Measurements from ENCODE around the gene ELFN1. TPM values are rescaled to one million over a fixed set of nuclear protein-coding genes. Genes with fewer than 3 reads are reported as not detected.

The ELFN1 gene
- total and polyA plus RNA-seq, 12 donors, result 0.05 to 2.8 (median 0.86) TPM

DNA sequence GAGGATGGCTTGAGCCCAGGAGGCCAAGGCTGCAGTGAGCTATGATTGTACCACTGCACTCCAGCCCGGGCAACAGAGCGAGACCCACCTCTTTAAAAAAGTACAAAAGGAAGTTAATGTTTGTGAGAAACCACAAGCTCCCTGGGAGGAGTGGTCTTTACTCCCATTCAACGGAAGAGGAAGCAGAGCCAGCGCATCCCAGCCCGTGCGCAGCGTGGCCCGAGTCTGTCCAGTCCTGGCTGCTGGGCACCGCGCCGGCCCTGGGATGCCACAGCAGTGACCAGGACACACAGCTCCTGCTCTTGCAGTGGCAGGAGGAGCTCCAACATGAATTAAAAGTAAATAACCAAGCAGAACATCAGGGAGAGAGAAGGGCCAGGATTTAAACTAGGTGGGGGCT lies 68.4 kb downstream of the ELFN1 start:
- Histone ChIP-seq H3K4me3 (no peak overlapping the region), H3K27ac (no peak overlapping the region), H3K36me3 (replicated peaks in 1 of 2) (no peaks in the 10 kb centered on the region), H3K9me3 (replicated peaks in 1 of 3) (no peaks in the 10 kb centered on the region), H3K27me3 (no peaks in the 10 kb centered on the region), H3K4me1 (replicated peaks in 1 of 2) (peaks cover 0 to 6% of the 10 kb centered on the region in 2 donors)
- TF ChIP-seq, protein P1, sequence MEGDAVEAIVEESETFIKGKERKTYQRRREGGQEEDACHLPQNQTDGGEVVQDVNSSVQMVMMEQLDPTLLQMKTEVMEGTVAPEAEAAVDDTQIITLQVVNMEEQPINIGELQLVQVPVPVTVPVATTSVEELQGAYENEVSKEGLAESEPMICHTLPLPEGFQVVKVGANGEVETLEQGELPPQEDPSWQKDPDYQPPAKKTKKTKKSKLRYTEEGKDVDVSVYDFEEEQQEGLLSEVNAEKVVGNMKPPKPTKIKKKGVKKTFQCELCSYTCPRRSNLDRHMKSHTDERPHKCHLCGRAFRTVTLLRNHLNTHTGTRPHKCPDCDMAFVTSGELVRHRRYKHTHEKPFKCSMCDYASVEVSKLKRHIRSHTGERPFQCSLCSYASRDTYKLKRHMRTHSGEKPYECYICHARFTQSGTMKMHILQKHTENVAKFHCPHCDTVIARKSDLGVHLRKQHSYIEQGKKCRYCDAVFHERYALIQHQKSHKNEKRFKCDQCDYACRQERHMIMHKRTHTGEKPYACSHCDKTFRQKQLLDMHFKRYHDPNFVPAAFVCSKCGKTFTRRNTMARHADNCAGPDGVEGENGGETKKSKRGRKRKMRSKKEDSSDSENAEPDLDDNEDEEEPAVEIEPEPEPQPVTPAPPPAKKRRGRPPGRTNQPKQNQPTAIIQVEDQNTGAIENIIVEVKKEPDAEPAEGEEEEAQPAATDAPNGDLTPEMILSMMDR (IDR thresholded peaks at IDR 0.05), result no peak
- no peak for TF ChIP-seq POLR2A (IDR thresholded peaks at IDR 0.05)
- DNase-seq, result no peak
- WGBS, 4 donors, result 42 to 85% (median 74%) methylated on average over 11 of the region's 11 CpGs
- intact Hi-C loops (cut with DNase I), result no loop called here

DNA sequence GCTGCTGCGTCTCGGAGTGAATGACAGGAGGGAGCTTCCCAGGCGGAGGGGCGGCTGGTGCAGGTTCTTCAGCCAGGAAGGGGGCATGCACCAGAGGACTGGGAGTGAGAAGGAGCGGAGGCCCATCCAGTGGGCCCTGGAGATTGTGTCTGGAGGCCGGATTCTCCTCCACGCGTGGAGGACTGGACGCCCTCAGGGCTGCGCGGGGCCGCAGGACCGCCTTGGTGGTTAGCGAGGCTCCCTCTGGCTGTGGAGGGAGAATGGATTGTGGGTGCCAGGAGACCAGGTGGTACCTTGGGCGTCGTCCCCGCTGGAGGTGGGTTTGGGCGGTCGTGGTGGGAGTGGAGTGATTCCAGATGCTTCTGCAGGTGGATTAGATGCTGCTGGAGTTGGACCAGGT lies 68.9 kb downstream of the ELFN1 start:
- TF ChIP-seq, protein P1 (IDR thresholded peaks at IDR 0.05), result no peak
- Histone ChIP-seq H3K4me1 (replicated peaks in 1 of 2) (peaks cover 0 to 6% of the 10 kb centered on the region in 2 donors), H3K27me3 (no peaks in the 10 kb centered on the region), H3K36me3 (replicated peaks in 1 of 2) (no peaks in the 10 kb centered on the region), H3K9me3 (replicated peaks in 1 of 3) (no peaks in the 10 kb centered on the region), H3K4me3 (no peak overlapping the region), H3K27ac (no peak overlapping the region)
- DNase-seq, result no peak
- intact Hi-C loops (cut with DNase I), result no loop called here
- WGBS, 4 donors, result 77 to 94% (median 90%) methylated on average over 10 to 19 of the region's 19 CpGs

DNA sequence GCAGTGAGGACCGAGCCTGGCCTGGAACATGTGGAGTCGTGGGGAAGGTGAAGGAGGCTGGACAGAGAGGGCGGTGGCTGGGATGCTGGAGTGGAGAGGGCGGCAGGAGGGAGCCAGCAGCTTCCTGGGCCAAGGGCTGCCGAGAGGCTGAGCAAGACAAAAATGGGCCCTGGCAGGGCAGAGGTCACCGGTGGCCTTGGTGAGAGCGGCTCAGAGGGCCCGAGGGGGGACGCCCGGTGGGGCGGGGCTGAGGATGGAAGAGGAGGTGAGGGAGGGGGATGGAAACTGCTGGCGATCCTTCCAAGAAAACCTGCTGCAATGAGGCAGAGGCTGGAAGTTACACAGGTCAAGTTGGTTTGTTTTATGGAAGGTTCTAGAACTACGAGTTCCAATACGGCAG lies 69.5 kb downstream of the ELFN1 start:
- intact Hi-C loops (cut with DNase I), result no loop called here
- Histone ChIP-seq H3K4me3 (no peak overlapping the region), H3K27ac (no peak overlapping the region), H3K4me1 (replicated peaks in 1 of 2) (peaks cover 0 to 6% of the 10 kb centered on the region in 2 donors), H3K27me3 (no peaks in the 10 kb centered on the region), H3K9me3 (replicated peaks in 1 of 3) (no peaks in the 10 kb centered on the region), H3K36me3 (replicated peaks in 1 of 2) (no peaks in the 10 kb centered on the region)
- WGBS, 4 donors, result 78 to 82% (median 79%) methylated on average over 14 of the region's 14 CpGs
- no peak for DNase-seq
- TF ChIP-seq, protein P1 (IDR thresholded peaks at IDR 0.05), result no peak
- TF ChIP-seq POLR2A (IDR thresholded peaks at IDR 0.05), result no peak

DNA sequence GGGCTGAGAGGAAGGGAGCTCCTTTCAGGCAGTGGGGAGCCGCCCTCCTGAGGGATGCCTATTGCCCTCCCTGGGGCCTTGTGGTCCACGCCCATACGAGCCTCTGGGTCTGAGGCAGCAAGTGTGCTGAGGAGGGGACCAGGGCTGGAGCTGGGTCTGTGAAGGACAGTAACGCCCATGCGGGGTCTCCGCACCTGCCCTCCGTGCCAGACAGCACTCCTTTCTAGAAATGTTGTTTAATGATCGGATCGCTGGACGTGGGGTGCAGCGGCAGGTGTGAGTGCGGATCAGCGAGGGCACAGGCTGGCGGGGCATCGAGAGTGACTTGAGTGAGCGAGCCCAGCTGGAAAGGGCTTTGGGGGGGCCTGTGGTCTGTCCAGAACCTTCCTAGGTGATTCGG lies 70.1 kb downstream of the ELFN1 start:
- H3K36me3 ChIP-seq (replicated peaks in 1 of 2), result no peaks in the 10 kb centered on the region
- 89 to 92% (median 90%) methylated on average over 15 to 17 of the region's 17 CpGs for WGBS, 4 donors
- intact Hi-C loops (cut with DNase I), result no loop called here
- peaks cover 0 to 6% of the 10 kb centered on the region in 2 donors for H3K4me1 ChIP-seq (replicated peaks in 1 of 2)
- no peak for TF ChIP-seq POLR2A (IDR thresholded peaks at IDR 0.05)
- TF ChIP-seq, protein P1 (IDR thresholded peaks at IDR 0.05), result no peak
- H3K27me3 ChIP-seq, result no peaks in the 10 kb centered on the region
- no peak for DNase-seq
- H3K9me3 ChIP-seq (replicated peaks in 1 of 3), result no peaks in the 10 kb centered on the region
- no peak overlapping the region for H3K27ac ChIP-seq
- H3K4me3 ChIP-seq, result no peak overlapping the region
